ENCODE data around the gene TSPEAR. TPM values are rescaled to one million over a fixed set of nuclear protein-coding genes. Genes with fewer than 3 reads are reported as not detected.

Gene TSPEAR
- total and polyA plus RNA-seq, 2 of the 13 experiments (the other 11 are each of a cell fraction or from before 2014, with no cell fraction given): 0.07 to 0.32 TPM

DNA sequence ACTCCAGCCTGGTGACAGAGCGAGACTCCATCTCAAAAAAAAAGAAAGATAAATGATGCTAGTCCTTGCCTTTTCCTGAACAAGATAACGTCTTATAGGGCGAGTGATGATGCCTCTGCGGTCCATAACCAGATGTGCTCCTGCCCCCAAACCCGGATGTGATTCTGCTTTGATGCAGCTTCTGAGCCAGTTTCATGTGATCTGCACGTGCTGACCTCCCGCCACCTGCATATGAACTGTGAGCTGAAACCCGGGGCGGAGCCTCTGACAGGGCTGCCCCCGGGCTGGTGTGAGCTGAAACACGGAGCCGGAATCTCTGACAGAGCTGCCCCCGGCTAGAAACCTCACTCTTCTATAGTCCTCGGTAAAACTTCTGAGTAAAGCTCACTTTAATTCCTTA lies 58.2 kb downstream of the TSPEAR start:
- H3K9me3 ChIP-seq (ENCODE audit: low read length): peaks cover 4% of the 10 kb centered on the region; the same call in 1 of the 2 replicates
- no peaks in the 10 kb centered on the region for H3K79me2 ChIP-seq (ENCODE audit: insufficient read depth, low read length)
- ChIA-PET POLR2A (no interaction called here), CTCF (ENCODE audit: low intra/inter-chr PET ratio, low total read pairs) (no interaction called here)
- no peak overlapping the region for H3K4me3 ChIP-seq (replicated peaks in 1 of 3; ENCODE audit: insufficient read depth in 1 of 3, low read depth in 2 of 3, low read length in 3 of 3)
- peaks cover 3 to 28% of the 10 kb centered on the region in 2 experiments; a peak in 3 of 5 replicates for H3K27me3 ChIP-seq (ENCODE audit: control insufficient read depth in 1 of 2, insufficient read depth in 2 of 2, low read length in 2 of 2)
- WGBS (ENCODE audit: low lambda C conversion rate): 50% methylated on average over 9 of the region's 14 CpGs
- no peak overlapping the region for H3K9ac ChIP-seq (ENCODE audit: insufficient read depth, low read depth, low read length)
- no peak overlapping the region for H3K27ac ChIP-seq (ENCODE audit: extremely low read length, insufficient read depth, low read length)
- no peak for ATAC-seq
- H2AFZ ChIP-seq (ENCODE audit: low read length): no peak overlapping the region
- DNase-seq (ENCODE audit: low spot score): no peak
- H3K4me1 ChIP-seq (ENCODE audit: insufficient read depth, low read length): no peaks in the 10 kb centered on the region
- H3K4me2 ChIP-seq (ENCODE audit: low read depth, low read length): no peak overlapping the region
- H3K36me3 ChIP-seq (replicated peaks in 1 of 2; ENCODE audit: control insufficient read depth in 1 of 2, insufficient read depth in 2 of 2, low read length in 2 of 2): no peaks in the 10 kb centered on the region
- no peaks in the 10 kb centered on the region for H4K20me1 ChIP-seq (ENCODE audit: insufficient read depth, low read length)
- FAIRE-seq: no peak
- BruUV-seq (replicated peaks): no TSS peak
- intact Hi-C loops (cut with micrococcal nuclease; ENCODE audit: unreplicated experiment) (no loop called here), in situ Hi-C loops (cut with HindIII; ENCODE audit: extremely low pct_ligation_motif_present, low pct_unique_long_range_greater_than_20kb) (no loop called here)
- no peak for TF ChIP-seq MIER2 (CRISPR knock-in tag; IDR thresholded peaks at IDR 0.05)
- TF ChIP-seq, protein P1, sequence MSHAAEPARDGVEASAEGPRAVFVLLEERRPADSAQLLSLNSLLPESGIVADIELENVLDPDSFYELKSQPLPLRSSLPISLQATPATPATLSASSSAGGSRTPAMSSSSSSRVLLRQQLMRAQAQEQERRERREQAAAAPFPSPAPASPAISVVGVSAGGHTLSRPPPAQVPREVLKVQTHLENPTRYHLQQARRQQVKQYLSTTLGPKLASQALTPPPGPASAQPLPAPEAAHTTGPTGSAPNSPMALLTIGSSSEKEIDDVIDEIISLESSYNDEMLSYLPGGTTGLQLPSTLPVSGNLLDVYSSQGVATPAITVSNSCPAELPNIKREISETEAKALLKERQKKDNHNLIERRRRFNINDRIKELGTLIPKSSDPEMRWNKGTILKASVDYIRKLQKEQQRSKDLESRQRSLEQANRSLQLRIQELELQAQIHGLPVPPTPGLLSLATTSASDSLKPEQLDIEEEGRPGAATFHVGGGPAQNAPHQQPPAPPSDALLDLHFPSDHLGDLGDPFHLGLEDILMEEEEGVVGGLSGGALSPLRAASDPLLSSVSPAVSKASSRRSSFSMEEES (CRISPR knock-in tag; IDR thresholded peaks at IDR 0.05): 0 out of 2 replicates have a peak, but pooled peaks have one; percentile 46
- TF ChIP-seq, protein P2, sequence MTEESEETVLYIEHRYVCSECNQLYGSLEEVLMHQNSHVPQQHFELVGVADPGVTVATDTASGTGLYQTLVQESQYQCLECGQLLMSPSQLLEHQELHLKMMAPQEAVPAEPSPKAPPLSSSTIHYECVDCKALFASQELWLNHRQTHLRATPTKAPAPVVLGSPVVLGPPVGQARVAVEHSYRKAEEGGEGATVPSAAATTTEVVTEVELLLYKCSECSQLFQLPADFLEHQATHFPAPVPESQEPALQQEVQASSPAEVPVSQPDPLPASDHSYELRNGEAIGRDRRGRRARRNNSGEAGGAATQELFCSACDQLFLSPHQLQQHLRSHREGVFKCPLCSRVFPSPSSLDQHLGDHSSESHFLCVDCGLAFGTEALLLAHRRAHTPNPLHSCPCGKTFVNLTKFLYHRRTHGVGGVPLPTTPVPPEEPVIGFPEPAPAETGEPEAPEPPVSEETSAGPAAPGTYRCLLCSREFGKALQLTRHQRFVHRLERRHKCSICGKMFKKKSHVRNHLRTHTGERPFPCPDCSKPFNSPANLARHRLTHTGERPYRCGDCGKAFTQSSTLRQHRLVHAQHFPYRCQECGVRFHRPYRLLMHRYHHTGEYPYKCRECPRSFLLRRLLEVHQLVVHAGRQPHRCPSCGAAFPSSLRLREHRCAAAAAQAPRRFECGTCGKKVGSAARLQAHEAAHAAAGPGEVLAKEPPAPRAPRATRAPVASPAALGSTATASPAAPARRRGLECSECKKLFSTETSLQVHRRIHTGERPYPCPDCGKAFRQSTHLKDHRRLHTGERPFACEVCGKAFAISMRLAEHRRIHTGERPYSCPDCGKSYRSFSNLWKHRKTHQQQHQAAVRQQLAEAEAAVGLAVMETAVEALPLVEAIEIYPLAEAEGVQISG (CRISPR knock-in tag; IDR thresholded peaks at IDR 0.05): no peak
- TF ChIP-seq ZNF546 (CRISPR knock-in tag; conservative IDR thresholded peaks at IDR 0.05): no peak
- peak; percentile 86 for TF ChIP-seq BHLHE40 (IDR thresholded peaks at IDR 0.05; ENCODE audit: low read length)
- TF ChIP-seq, protein P3, sequence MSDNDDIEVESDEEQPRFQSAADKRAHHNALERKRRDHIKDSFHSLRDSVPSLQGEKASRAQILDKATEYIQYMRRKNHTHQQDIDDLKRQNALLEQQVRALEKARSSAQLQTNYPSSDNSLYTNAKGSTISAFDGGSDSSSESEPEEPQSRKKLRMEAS (IDR thresholded peaks at IDR 0.05): peak; percentile 72
- no peak for TF ChIP-seq ZNF564 (CRISPR knock-in tag; IDR thresholded peaks at IDR 0.05)
- TF ChIP-seq NR2C2 (CRISPR knock-in tag; IDR thresholded peaks at IDR 0.05; ENCODE audit: borderline replicate concordance): 0 out of 2 replicates have a peak, but pooled peaks have one; percentile 22
- TF ChIP-seq, protein P4, sequence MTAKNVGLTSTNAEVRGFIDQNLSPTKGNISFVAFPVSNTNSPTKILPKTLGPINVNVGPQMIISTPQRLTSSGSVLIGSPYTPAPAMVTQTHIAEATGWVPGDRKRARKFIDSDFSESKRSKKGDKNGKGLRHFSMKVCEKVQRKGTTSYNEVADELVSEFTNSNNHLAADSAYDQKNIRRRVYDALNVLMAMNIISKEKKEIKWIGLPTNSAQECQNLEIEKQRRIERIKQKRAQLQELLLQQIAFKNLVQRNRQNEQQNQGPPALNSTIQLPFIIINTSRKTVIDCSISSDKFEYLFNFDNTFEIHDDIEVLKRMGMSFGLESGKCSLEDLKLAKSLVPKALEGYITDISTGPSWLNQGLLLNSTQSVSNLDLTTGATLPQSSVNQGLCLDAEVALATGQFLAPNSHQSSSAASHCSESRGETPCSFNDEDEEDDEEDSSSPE (CRISPR knock-in tag; IDR thresholded peaks at IDR 0.05): peak; percentile 53
- no peak for TF ChIP-seq ZIK1 (CRISPR knock-in tag; IDR thresholded peaks at IDR 0.05; ENCODE audit: borderline replicate concordance, low read depth)
- peak; percentile 57; the same call in 1 of the 2 replicates for TF ChIP-seq SALL1 (CRISPR knock-in tag; IDR thresholded peaks at IDR 0.05)
- TF ChIP-seq RARA (CRISPR knock-in tag; IDR thresholded peaks at IDR 0.05): peak; percentile 41
- TF ChIP-seq GABPB1 (CRISPR knock-in tag; IDR thresholded peaks at IDR 0.05): peak; percentile 63
- no peak for TF ChIP-seq ZNF567 (CRISPR knock-in tag; IDR thresholded peaks at IDR 0.05; ENCODE audit: borderline replicate concordance)
- no peak for TF ChIP-seq ZNF382 (CRISPR knock-in tag; IDR thresholded peaks at IDR 0.05; ENCODE audit: borderline replicate concordance)
- no peak for TF ChIP-seq GABPA (IDR thresholded peaks at IDR 0.05; ENCODE audit: low read depth, low read length)
- peak; percentile 12; the same call in 1 of the 2 replicates for TF ChIP-seq GABPA (CRISPR knock-in tag; IDR thresholded peaks at IDR 0.05; ENCODE audit: low read depth)
- TF ChIP-seq ZBTB8A (CRISPR knock-in tag; IDR thresholded peaks at IDR 0.05; ENCODE audit: borderline replicate concordance, low read depth): no peak
- TF ChIP-seq, protein P5, sequence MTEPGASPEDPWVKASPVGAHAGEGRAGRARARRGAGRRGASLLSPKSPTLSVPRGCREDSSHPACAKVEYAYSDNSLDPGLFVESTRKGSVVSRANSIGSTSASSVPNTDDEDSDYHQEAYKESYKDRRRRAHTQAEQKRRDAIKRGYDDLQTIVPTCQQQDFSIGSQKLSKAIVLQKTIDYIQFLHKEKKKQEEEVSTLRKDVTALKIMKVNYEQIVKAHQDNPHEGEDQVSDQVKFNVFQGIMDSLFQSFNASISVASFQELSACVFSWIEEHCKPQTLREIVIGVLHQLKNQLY (CRISPR knock-in tag; IDR thresholded peaks at IDR 0.05): peak; percentile 50; the same call in 1 of the 2 replicates
- peak; percentile 44; the same call in 1 of the 2 replicates for TF ChIP-seq ZNF563 (CRISPR knock-in tag; IDR thresholded peaks at IDR 0.05)
